ENCODE results near the gene PANK4.
"Not testable (repeated sequence)": the region's sequence is repeated elsewhere in the genome, so short reads cannot be mapped to it uniquely, and the experiment has no call there.

Gene PANK4

DNA sequence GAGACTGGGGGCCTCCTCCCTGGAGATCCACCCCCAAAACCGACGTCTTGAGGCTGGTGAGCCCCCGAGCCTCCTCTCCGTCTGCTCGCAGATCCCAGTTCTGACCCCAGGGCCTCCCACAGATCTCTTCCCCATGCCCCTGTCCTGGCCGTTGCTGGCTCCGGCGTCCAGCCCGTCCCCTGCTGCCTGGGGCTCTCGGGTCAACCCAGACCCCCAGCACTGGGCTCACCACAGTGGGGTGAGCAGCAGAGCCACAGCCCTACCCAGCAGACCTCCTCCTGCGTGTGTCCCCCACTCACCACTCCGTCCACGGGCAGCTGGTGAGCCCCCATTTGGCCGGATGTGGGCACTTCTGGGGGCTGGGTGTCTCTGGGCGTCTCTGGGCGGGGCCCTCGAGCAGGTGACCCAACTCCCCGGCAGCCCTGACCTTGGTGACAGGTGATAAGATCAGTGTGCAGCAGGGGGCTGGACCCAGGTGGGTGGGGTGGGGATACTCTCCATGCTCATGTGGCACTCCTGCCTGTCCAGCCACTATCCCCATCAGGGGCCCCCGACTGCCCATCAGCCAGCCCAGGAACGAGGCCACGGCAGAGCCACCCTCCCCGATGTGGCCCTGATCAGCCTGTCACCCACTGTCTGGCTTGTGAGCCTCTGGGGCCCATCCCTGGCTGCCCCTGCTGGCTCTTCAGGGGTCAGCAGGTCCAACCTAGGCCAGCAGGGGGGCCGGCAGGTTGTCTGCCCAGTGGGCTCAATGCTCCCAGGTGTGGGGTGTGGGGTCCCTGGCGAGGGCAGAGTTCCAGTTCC is 30.5 kb upstream of the PANK4 start:
- DNase-seq (ENCODE audit: extremely low read depth, low read depth), result no peak

DNA sequence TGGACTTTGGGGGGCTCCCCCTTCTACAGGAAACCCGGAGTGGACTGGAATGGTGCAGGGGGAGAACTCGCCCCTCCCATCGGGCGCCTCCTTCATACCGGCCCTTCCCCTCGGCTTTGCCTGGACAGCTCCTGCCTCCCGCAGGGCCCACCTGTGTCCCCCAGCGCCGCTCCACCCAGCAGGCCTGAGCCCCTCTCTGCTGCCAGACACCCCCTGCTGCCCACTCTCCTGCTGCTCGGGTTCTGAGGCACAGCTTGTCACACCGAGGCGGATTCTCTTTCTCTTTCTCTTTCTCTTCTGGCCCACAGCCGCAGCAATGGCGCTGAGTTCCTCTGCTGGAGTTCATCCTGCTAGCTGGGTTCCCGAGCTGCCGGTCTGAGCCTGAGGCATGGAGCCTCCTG is 29.9 kb upstream of the PANK4 start, which contains the start of gene TNFRSF14:
TSS of gene TNFRSF14 (plus strand) at position 95 of the 401 bp plus-strand sequence. CDS start at position 389, 294 bp downstream.
- peak; percentile 6 for TF ChIP-seq CTCF (IDR thresholded peaks at IDR 0.05; ENCODE audit: low read depth, low read length)
- DNase-seq (ENCODE audit: extremely low read depth, low read depth), result no peak

More for the DNA sequence above, 30.5 kb upstream of the PANK4 start:
- no peak for TF ChIP-seq CTCF (IDR thresholded peaks at IDR 0.05; ENCODE audit: low read depth, low read length)

- no peak for TF ChIP-seq CTCF (IDR thresholded peaks at IDR 0.05; ENCODE audit: low read depth, low read length)
- DNase-seq (ENCODE audit: extremely low read depth, low read depth), result no peak
Observed at GRCh38 chr1:2555634-2556276, 29.4 kb upstream of the PANK4 start.

DNA sequence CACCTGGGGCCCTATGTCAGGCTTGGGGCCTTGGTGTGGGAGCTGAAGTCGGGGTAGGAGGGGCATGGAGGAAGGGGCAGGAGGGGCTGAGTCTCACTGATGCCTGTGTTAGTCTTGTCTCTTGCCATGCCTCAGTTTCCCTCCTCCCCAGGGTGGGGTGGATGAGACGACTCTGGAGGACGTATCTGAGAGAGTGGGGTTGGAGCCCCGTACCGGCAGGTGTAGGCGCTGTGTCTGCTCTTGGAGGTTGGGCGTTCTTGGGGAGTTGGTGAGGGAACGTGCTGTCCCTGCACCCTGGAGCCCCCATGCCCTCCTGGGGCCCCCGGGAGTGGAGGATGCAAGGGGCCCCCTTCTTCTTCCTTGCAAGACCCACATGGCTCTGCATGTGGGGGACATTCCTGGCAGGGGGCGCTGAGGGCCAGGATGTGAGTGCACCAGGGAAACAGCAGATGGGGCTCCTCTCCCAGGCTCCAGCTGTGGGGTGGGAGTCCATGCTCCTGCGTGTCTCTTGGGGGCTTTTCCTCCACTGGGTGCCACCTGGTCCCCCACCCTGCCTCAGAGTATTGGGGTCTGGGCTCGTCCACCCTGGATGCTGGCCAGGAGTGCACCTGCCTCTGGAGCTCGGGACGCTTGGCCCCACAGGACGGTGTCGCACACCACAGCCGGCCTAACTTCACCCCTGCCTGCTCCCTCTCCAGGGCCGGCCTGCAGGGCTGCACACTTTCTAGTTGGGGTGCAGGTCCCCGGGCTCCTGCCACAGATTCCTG is 28.4 kb upstream of the PANK4 start:
- no peak for DNase-seq (ENCODE audit: extremely low read depth, low read depth)
- peak; percentile 14 for TF ChIP-seq CTCF (IDR thresholded peaks at IDR 0.05; ENCODE audit: low read depth, low read length)

GRCh38 chr1:2553871-2554620 is 27.6 kb upstream of the PANK4 start:
- no peak for DNase-seq (ENCODE audit: extremely low read depth, low read depth)
- TF ChIP-seq CTCF (IDR thresholded peaks at IDR 0.05; ENCODE audit: low read depth, low read length), result no peak

- not testable (repeated sequence) for DNase-seq (ENCODE audit: extremely low read depth, low read depth)
Observed at GRCh38 chr1:2553076-2553475, 26.7 kb upstream of the PANK4 start.

DNA sequence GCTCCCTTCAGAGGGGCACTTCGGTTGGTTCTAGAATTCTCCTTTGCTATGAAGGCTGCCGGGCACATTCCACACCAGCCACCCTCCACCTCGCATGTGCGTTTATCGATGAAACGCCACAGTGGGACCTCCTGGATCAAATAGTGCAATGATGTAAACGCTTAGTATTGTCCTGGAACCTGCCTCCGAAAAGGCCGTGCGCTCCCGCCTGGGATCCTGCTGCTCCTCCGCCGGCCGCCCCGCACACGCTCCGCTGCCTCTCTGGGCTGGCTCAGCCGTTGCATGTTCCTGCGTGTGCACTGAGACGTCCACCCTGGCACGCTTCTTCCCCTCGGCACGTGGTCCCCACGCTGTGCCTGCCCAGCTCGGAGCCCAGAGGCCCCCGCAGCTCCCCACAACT is 25.8 kb upstream of the PANK4 start:
- DNase-seq (ENCODE audit: extremely low read depth, low read depth), result no peak

GRCh38 chr1:2551544-2551943 is 25.1 kb upstream of the PANK4 start:
- not testable (repeated sequence) for DNase-seq (ENCODE audit: extremely low read depth, low read depth)

More for the DNA sequence above, 25.8 kb upstream of the PANK4 start:
- no peak for TF ChIP-seq CTCF (IDR thresholded peaks at IDR 0.05; ENCODE audit: low read depth, low read length)

GRCh38 chr1:2550309-2550861 is 24.0 kb upstream of the PANK4 start:
- DNase-seq (ENCODE audit: extremely low read depth, low read depth), result not testable (repeated sequence)

DNA sequence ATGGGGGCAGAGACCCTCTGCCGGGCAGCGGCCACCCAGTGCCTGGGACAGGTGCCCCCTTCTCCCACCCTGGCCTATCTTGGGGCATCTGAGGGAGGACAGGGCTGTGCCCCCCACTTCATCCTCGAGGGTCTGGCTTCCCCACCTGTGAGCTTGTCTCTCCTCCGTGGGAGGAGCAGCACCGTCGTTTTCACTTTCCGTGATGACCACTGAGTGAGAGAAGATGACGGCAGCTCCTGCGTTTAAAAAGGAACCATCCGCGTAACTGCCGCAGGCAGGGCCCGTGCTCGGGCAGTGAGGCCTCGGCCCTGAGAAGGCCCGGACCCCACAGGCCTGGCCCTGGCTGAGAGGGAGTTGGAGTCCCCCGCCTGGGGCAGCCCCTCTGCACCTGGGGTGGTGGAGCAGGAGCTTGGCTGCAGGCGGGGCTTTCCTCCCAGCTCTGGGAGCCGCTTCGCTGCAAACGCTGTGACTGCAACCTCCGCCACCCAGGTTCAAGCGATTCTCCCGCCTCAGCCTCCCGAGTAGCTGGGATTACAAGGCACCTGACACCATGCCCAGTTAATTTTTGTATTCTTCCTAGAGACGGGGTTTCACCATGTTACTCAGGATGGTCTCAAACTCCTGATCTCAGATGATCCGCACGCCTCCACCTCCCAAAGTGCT is 23.1 kb upstream of the PANK4 start:
- DNase-seq (ENCODE audit: extremely low read depth, low read depth), result not testable (repeated sequence)

Data from AG09319 (cell line).